NCI-H526 treated with DMSO at 0.1 percent for 48 hours (cell line): ENCODE data around the gene AARS2.

Source experiments
- DNase-seq: peaks from one replicate; lab custom pipeline; 2025; lab: John Stamatoyannopoulos, UW

The AARS2 gene

DNA sequence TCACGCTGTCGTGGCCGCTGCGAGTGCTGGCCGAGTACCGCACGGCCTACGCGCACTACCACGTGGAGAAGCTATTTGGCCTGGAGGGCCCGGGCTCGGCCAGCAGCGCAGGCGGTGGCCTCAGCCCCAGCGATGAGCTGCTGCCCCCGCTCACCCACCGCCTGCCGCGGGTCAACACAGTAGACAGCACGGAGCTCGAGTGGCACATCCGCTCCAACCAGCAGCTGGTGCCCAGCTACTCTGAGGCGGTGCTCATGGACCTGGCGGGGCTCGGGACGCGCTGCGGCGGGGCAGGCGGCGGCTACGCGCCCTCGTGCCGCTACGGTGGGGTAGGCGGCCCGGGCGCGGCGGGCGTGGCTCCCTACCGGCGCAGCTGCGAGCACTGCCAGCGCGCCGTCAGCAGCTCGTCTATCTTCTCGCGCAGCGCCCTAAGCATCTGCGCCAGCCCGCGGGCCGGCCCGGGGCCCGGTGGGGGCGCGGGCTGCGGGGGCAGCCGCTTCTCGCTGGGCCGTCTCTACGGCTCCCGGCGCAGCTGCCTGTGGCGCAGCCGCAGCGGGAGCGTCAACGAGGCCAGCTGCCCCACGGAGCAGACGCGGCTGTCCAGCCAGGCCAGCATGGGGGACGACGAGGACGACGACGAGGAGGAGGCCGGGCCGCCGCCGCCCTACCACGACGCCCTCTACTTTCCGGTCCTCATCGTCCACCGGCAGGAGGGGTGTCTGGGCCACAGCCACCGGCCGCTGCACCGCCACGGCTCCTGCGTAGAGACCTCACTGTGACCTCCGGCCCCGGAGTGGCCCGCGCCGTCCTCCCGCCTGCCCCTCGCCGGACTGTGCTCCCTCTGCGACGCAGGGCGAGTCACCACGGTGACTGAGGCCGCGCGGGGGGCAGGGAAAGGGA is 37.1 kb downstream of the AARS2 start:
- DNase-seq: no peak

- no peak for DNase-seq
Measured at GRCh38 chr6:44275271-44275748, 37.8 kb downstream of the AARS2 start.

DNA sequence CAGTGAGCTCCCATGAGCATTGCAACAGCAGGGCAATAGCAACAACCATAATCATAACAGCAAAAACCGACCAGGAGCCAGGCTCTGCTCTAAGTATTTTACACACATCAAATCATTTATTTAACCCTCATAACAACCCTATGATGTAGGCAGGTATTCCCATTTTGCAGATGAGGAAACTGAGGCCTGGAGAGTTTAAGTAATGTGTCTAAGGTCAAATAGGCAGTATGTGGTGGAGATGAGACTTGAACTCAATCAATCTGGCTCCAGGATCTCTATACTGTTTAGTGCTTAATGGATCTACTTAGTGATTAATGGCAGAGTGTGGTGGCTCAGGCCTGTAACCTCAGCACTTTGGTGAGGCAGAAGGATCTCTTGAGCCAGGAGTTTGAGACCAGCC is 39.5 kb downstream of the AARS2 start:
- no peak for DNase-seq

DNA sequence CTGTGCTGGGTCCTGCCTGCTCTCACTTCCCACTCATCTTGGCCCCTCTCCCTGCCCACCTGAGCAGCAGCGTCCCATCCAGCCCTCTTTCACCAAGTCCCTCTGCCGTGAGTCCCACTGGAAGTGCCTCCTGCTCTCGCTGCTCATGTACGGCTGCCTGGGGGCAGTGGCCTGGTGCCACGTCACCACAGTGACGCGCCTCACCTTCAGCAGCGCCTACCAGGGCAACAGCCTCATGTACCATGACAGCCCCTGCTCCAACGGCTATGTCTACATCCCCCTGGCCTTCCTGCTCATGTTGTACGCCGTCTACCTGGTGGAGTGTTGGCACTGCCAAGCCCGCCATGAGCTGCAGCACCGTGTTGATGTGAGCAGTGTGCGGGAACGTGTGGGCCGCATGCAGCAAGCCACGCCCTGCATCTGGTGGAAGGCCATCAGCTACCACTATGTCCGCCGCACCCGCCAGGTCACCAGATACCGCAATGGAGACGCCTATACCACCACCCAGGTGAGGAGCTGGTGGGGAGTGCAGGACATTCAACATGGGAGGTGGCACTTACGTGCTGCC is 40.1 kb downstream of the AARS2 start:
- DNase-seq: no peak

- no peak for DNase-seq
Measured at GRCh38 chr6:44272529-44272928, 40.6 kb downstream of the AARS2 start.

GRCh38 chr6:44271914-44272313 is 41.2 kb downstream of the AARS2 start:
- DNase-seq: no peak

DNA sequence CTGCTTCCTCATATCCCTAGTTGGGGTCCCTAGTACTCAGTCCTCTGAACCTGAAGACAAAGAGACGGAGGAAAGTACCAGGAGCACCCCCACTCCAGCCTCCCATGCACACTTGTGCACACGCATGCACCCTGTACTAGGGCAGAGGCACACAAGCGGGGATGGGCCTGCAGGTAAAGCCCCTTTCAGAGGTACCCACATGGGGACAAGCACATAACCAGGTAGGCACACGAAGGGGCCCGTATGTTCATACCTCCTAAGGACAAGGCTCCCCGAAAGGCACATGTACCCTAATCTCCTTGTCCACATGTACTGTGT is 41.8 kb downstream of the AARS2 start:
- no peak for DNase-seq

DNA sequence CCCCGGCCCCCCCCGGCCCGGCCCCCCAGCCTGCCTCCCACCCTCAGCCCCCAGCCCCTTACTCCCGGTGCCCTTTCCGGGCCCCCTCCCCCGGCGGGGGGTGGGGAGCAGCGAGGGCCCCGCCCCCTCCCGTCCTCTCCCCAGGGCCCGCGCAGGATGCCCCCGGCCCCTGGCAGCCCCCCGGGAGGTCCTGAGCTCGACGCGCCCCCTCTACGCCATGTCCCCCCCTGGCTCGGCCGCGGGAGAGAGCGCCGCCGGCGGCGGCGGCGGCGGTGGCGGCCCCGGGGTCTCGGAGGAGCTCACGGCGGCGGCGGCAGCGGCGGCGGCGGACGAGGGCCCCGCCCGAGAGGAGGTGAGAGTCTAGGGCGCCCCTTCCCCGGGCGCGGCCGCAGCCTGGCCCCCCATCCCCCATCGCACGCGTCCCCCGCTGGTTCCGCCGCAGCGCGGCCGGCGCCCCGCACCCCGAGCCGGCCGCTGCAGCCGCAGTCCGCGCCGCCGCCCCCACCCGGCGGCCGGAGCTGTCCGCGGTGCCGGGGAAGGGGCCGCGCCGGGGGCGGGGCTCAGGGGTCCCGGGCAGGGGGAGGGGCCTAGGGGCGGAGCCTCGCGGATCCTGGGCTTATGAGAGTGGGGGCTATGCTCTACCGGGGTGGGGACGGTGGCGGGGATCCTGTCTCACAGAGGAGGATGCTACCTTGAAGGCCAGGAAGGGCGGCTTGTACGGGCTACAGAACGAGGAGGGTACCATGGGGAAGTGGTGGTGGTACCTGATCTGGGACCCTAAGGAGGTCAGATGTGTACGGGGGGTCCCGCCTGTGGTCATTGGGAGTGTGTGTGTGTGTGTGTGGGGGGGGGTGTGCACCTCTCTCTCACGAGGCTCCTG is 42.4 kb downstream of the AARS2 start:
- no peak for DNase-seq

GRCh38 chr6:44269921-44270525 is 43.1 kb downstream of the AARS2 start, which contains the start of gene TMEM151B:
Gene TMEM151B (plus strand): TSS chr6:44270450. CDS start chr6:44270743, 293 bp downstream.
- no peak for DNase-seq

DNA sequence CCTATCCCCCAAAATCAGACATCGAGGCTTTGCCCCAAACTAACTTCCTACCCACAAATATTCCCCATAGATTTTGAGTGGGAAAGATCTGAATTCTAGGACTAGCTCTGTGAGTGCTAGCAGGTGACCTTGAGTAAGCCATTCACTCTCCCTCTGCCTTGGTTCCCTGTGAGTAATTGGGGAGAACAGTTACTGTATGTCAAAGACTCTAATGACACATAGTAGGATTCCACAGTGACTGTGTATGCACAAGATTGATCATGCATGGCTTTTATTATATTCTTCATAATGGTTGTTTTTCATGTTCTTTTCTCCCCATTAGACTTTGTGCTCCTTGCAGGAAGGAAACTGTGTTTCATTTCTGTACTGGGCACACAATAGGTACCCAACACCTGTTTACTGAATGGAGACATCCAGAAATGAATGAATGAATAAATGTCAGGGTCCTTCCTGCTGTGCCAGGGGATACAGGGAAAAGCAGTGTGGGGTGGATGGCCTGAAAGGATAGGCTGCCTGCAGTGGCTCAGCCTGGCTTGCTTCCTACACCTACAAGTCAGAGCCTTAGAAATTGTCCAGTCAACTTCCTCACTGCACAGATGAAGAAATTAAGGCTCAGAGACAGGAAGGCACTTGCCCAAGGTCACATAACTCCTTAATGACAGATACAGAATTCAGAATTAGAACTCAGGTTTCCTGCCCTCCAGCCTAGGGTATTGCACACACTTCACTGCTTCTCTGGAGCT is 43.8 kb downstream of the AARS2 start:
- no peak for DNase-seq

DNA sequence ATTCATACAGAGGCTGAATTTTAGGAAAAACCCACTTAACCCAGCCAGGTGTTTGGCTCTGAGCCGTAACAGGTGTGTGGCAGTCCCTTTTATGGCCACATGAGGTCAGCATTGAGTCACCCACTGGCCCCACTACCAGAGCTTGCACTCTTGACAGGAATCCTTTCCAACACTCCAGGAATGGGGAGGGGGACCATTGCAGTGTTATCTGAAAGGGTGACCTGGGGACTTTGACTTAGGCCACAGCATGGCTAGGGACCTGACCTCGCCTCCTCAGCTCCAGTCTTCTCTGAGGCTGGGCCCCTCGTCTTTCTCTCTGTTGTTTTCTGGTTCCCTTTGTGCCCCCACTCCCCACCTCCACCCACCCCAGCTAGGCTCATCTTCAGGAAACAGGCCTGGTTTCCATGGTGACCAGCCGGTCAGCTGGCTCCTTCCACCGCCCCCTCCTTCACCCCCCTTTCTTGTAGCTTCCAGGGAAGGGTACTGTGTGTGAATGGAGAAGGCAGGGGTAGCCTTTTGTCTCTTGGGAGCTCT is 45.0 kb downstream of the AARS2 start:
- peak; percentile 21 for DNase-seq

- DNase-seq: no peak
Measured at GRCh38 chr6:44267252-44267651, 45.9 kb downstream of the AARS2 start.

DNA sequence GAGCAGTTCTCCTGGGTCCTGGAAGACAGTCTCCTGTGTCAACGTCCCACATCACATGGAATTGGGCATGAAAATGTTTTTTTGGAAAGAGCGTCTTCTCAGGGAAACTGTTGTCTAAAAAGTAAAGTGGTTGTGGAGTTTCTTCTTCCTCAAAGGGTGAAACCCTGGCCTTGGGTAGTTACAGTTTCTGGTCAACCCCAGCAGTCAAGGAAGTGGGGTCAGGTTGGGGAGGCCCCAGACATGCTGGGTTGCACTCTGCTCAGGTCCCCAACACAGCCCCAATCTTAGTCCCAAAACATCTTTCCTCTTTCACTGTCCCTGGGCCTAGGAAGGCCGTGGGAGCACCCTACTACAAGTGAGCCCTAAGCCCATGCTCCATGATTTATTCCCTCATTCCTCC is 46.8 kb downstream of the AARS2 start:
- no peak for DNase-seq

GRCh38 chr6:44265722-44266233 is 47.4 kb downstream of the AARS2 start:
- DNase-seq: no peak

DNA sequence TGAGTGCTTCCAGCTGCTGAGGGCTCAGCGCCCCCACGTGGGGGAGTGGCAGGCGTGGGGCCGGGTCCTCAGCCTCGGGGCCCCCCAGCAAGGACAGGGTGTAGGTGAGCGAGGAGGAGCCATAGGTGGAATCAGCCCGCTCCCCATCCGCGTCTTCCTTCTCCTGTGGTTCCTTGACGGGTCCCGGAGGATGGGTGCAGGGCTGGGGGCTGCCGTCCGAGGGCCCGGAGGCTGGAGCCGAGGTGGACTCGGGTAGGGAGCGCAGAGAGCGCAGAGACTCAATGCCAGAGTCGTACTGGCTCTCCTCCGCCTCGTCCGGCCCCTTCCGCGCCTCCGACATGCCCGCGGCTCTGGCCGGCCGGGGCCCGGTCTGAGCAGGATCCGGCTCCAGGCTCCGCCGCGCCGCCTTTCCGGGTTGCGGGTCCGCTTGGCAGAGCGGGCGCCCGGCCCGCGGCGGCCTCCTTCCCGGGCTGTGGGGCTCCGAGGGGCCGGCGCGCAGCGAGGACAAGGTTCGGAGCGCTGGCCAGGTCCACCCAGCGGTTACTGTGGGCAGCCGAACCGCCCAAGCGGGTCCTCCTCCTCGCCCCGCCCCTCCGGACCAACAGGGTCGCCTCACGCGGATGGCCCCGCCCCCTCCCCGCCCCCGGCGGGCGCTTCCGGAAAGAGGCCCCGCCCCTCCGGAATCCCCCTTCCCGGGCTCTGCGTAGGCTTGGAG is 48.0 kb downstream of the AARS2 start, which contains the start of gene NFKBIE:
Gene NFKBIE (minus strand): TSS at position 545 of the 715 bp plus-strand sequence. CDS start 205 bp downstream, at position 340.
- DNase-seq: peak; percentile 81

GRCh38 chr6:44264154-44265006 is 48.8 kb downstream of the AARS2 start:
- DNase-seq: no peak

DNA sequence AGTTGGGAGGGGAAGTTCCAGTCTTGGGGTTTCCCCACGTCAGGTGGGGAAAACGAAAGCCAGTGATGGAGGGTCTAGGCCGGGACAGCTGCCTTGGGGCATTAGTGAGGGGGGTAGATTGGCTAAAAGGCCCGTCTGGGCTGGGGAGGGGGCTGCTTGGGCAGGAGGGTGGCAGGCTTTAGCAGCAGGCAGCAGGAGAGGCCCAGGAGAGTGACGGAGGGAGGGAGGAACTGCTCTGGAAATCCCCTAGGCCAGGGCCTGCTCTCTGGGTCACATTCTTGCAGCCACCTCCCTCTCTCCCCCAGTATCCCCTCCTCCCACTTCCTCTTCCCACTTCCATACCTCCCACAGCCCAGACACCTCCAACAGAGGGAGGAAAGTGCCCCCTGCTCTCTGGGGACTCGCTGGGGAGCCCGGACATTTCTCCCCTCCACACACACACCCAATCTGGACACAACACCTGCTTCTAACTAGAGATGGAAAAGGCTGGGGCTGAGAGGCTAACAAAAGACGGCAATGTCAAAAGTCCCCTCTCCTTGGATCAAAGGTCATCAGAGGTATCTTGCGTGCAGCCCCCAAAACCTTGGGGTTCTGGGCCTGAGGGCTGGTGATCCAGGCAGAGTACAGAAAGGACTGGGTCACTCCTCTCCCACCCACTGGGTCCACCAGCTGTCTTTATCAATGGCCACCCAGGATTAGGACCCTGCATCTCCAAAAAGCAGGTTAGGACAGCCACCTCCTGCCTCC is 49.6 kb downstream of the AARS2 start:
- no peak for DNase-seq
